Hepatocyte (in vitro differentiated cells): ENCODE results near the gene PPM1L.

ENCODE experiments used
- EZH2 ChIP-seq: fragments of 200-600 bp; sonication (generic); IDR thresholded peaks from 2 replicates; pipeline ENCODE4 v1.6.1; 2016; ENCODE audit warnings: antibody characterized with exemption, mild to moderate bottlenecking, borderline replicate concordance
- TF ChIP-seq, protein P1 (sequence below): fragments of 200-600 bp; sonication (generic); IDR thresholded peaks from 2 replicates; pipeline ENCODE4 v1.5.1; 2016; ENCODE audit warnings: antibody characterized with exemption, mild to moderate bottlenecking; ENCODE audit not compliant: poor library complexity

DNA sequence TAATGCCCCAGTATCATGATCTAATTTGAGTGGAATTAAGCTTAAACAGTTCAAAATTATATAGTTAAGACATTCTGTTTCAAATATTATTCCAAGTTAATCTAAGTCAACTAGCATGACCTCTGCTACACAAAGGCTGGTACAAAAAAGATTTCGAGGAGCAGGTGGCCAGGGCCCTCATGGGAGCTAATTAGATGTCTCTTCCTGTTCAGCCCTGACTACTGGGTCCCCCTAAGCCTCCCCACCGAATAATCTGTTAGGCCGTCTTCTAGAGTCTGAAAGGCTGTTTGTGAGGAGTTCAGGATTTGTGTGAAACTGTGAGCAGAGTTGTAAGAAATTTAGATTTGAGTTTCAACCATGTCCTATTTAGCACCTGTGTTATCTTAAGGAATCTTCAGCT is 75.4 kb downstream of the PPM1L start:
- TF ChIP-seq, protein P1, sequence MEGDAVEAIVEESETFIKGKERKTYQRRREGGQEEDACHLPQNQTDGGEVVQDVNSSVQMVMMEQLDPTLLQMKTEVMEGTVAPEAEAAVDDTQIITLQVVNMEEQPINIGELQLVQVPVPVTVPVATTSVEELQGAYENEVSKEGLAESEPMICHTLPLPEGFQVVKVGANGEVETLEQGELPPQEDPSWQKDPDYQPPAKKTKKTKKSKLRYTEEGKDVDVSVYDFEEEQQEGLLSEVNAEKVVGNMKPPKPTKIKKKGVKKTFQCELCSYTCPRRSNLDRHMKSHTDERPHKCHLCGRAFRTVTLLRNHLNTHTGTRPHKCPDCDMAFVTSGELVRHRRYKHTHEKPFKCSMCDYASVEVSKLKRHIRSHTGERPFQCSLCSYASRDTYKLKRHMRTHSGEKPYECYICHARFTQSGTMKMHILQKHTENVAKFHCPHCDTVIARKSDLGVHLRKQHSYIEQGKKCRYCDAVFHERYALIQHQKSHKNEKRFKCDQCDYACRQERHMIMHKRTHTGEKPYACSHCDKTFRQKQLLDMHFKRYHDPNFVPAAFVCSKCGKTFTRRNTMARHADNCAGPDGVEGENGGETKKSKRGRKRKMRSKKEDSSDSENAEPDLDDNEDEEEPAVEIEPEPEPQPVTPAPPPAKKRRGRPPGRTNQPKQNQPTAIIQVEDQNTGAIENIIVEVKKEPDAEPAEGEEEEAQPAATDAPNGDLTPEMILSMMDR = no peak
- TF ChIP-seq EZH2 = no peak
